ENCODE data around the gene COL8A2. TPM values are rescaled to one million over a fixed set of nuclear protein-coding genes. Genes with fewer than 3 reads are reported as not detected.

COL8A2 gene
- total RNA-seq = 0.09 and 1.3 TPM in 2 replicates

GRCh38 chr1:36125129-36125991, at the start of gene COL8A2:
Gene COL8A2 (minus strand): TSS chr1:36125222. CDS start chr1:36100242, 24,980 bp downstream.

GRCh38 chr1:36155408-36156328, 30.6 kb upstream of the COL8A2 start, which contains the start of gene MAP7D1:
Gene MAP7D1 (plus strand): TSS chr1:36156160. CDS start chr1:36156418, 258 bp downstream.

GRCh38 chr1:36149237-36149972, 24.4 kb upstream of the COL8A2 start, which contains the start of gene TRAPPC3:
Gene TRAPPC3 (minus strand): TSS chr1:36149486. CDS start chr1:36149378, 108 bp downstream.

GRCh38 chr1:36088577-36089392, 36.2 kb downstream of the COL8A2 start, which contains the start of gene ADPRS:
Gene ADPRS (plus strand): TSS chr1:36088892. CDS start chr1:36088905, 13 bp downstream.

GRCh38 chr1:36083635-36084496, 41.2 kb downstream of the COL8A2 start, which contains the start of gene TEKT2:
Gene TEKT2 (plus strand): TSS chr1:36084094. CDS start chr1:36084922, 828 bp downstream.

Other genes with a start within 250 kb of the COL8A2 start
- gene AGO1, start 242.0 kb downstream of the COL8A2 start, total RNA-seq = 10.2 and 10.6 TPM in 2 replicates
- gene AGO3, start 194.1 kb downstream of the COL8A2 start, total RNA-seq = 8.5 and 14.2 TPM in 2 replicates
- gene TEKT2, start 41.1 kb downstream of the COL8A2 start, total RNA-seq = 0.09 TPM in 1 of 2 replicates, not detected in the other
- 32.7 and 33.1 TPM in 2 replicates for gene ADPRS, start 36.3 kb downstream of the COL8A2 start, total RNA-seq
- 89.8 and 95.6 TPM in 2 replicates for gene TRAPPC3, start 24.3 kb upstream of the COL8A2 start, total RNA-seq
- 76.5 and 95.7 TPM in 2 replicates for gene MAP7D1, start 30.9 kb upstream of the COL8A2 start, total RNA-seq
- gene THRAP3, start 99.2 kb upstream of the COL8A2 start, total RNA-seq = 85.6 and 102 TPM in 2 replicates
- 0.63 and 3.9 TPM in 2 replicates for gene SH3D21, start 181.1 kb upstream of the COL8A2 start, total RNA-seq
- 88.8 and 145 TPM in 2 replicates for gene EVA1B, start 198.4 kb upstream of the COL8A2 start, total RNA-seq